Stimulated activated CD8-positive, alpha-beta memory T cell treated with anti-CD3 and anti-CD28 coated beads, Interleukin-12 subunit alpha, Interleukin-12 subunit beta, amount 100 ng/mL, for 24 hours (primary cell): ENCODE data around the gene SHROOM3.

Experiments used
- DNase-seq: peaks from one replicate; pipeline ENCODE4 v3.0.0-alpha.2; 2020; ENCODE audit errors: extremely low read depth

The SHROOM3 gene

GRCh38 chr4:76540486-76540885 lies 105.5 kb downstream of the SHROOM3 start:
- DNase-seq = no peak

- DNase-seq = no peak
These were observed 108.3 kb downstream of the SHROOM3 start for GRCh38 chr4:76543378-76543777.

- DNase-seq = no peak
These were observed 109.7 kb downstream of the SHROOM3 start for GRCh38 chr4:76544725-76545124.

GRCh38 chr4:76545226-76545884 lies 110.3 kb downstream of the SHROOM3 start:
- no peak for DNase-seq

- DNase-seq = no peak
These were observed 111.3 kb downstream of the SHROOM3 start for GRCh38 chr4:76546327-76546726.

- no peak for DNase-seq
These were observed 112.0 kb downstream of the SHROOM3 start for GRCh38 chr4:76546759-76547742.

- no peak for DNase-seq
These were observed 113.7 kb downstream of the SHROOM3 start for GRCh38 chr4:76548704-76549103.

- no peak for DNase-seq
These were observed 114.7 kb downstream of the SHROOM3 start for GRCh38 chr4:76549765-76550164.

GRCh38 chr4:76550966-76551780 lies 116.1 kb downstream of the SHROOM3 start:
- no peak for DNase-seq

GRCh38 chr4:76554630-76555029 lies 119.6 kb downstream of the SHROOM3 start:
- DNase-seq = no peak

- DNase-seq = no peak
These were observed 121.4 kb downstream of the SHROOM3 start for GRCh38 chr4:76556452-76556851.

GRCh38 chr4:76558396-76559235 lies 123.6 kb downstream of the SHROOM3 start:
- no peak for DNase-seq

GRCh38 chr4:76559236-76560071 lies 124.4 kb downstream of the SHROOM3 start:
- DNase-seq = no peak

GRCh38 chr4:76562161-76562560 lies 127.1 kb downstream of the SHROOM3 start:
- no peak for DNase-seq

GRCh38 chr4:76562836-76563453 lies 127.9 kb downstream of the SHROOM3 start:
- no peak for DNase-seq

- no peak for DNase-seq
These were observed 128.6 kb downstream of the SHROOM3 start for GRCh38 chr4:76563454-76564122.

GRCh38 chr4:76564123-76564915 lies 129.3 kb downstream of the SHROOM3 start:
- DNase-seq = no peak

GRCh38 chr4:76568262-76568661 lies 133.2 kb downstream of the SHROOM3 start:
- no peak for DNase-seq
